ENCODE measurements around the gene RFNG. TPM values are rescaled to one million over a fixed set of nuclear protein-coding genes. Genes with fewer than 3 reads are reported as not detected.
A peak's percentile ranks its signal among the peaks of the same experiment; 100 is the strongest.

Gene RFNG
- total and polyA plus RNA-seq, 2 of the 4 experiments (the other 2 are of a cell fraction) = 6.8 to 47.3 TPM

GRCh38 chr17:82007495-82008257, 43.9 kb downstream of the RFNG start:
- no peak overlapping the region for H2AFZ ChIP-seq (replicated peaks; ENCODE audit: low read length, poor library complexity)
- DNase-seq = no peak
- CTCF ChIA-PET = no interaction called here
- in situ Hi-C loops (cut with MboI; ENCODE audit: low sequenced_read_pairs) (no loop called here), intact Hi-C loops (cut with micrococcal nuclease) (no loop called here), dilution Hi-C loops (cut with HindIII; ENCODE audit: low sequenced_read_pairs, unreplicated experiment) (no loop called here)
- H3K4me2 ChIP-seq (ENCODE audit: low read depth, low read length) = no peak overlapping the region
- H2BK120ac ChIP-seq (ENCODE audit: low read depth, low read length) = no peak overlapping the region
- POLR2A ChIA-PET (ENCODE audit: unreplicated experiment) = no interaction called here
- H3K36me3 ChIP-seq (ENCODE audit: control insufficient read depth, insufficient read depth, low read length) = peaks cover 3% of the 10 kb centered on the region; the same call in 1 of the 2 replicates
- H2AK9ac ChIP-seq (replicated peaks; ENCODE audit: low read depth, low read length, poor library complexity) = peak overlapping the region; percentile 95
- H4K8ac ChIP-seq (ENCODE audit: low read depth in 2 of 2, low read length in 2 of 2) = no peak overlapping the region
- H3K79me1 ChIP-seq (ENCODE audit: low read depth in 1 of 2, low read length in 2 of 2) = peaks cover 11 to 29% of the 10 kb centered on the region in 2 experiments; a peak in 3 of 4 replicates
- H2BK5ac ChIP-seq (ENCODE audit: low read depth, low read length, poor library complexity, severe bottlenecking) = no peak overlapping the region
- no peaks in the 10 kb centered on the region for H3K27me3 ChIP-seq (ENCODE audit: control insufficient read depth, insufficient read depth, low read length)
- TF ChIP-seq RFX5 (IDR thresholded peaks at IDR 0.05; ENCODE audit: low read depth, low read length) (no peak), NFE2L2 (IDR thresholded peaks at IDR 0.05; ENCODE audit: low read depth, low read length) (no peak), RCOR1 (IDR thresholded peaks at IDR 0.05; ENCODE audit: insufficient replicate concordance, low read length) (no peak), SMC3 (IDR thresholded peaks at IDR 0.05; ENCODE audit: low read depth, low read length) (no peak)
- TF ChIP-seq, protein P1, sequence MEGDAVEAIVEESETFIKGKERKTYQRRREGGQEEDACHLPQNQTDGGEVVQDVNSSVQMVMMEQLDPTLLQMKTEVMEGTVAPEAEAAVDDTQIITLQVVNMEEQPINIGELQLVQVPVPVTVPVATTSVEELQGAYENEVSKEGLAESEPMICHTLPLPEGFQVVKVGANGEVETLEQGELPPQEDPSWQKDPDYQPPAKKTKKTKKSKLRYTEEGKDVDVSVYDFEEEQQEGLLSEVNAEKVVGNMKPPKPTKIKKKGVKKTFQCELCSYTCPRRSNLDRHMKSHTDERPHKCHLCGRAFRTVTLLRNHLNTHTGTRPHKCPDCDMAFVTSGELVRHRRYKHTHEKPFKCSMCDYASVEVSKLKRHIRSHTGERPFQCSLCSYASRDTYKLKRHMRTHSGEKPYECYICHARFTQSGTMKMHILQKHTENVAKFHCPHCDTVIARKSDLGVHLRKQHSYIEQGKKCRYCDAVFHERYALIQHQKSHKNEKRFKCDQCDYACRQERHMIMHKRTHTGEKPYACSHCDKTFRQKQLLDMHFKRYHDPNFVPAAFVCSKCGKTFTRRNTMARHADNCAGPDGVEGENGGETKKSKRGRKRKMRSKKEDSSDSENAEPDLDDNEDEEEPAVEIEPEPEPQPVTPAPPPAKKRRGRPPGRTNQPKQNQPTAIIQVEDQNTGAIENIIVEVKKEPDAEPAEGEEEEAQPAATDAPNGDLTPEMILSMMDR (conservative IDR thresholded peaks at IDR 0.05; ENCODE audit: low read depth, low read length) = 0 out of 2 replicates have a peak, but pooled peaks have one; percentile 10
- H2AK5ac ChIP-seq (ENCODE audit: low read depth, low read length) = peak overlapping the region; percentile 29; the same call in 1 of the 2 replicates
- peaks cover 18% of the 10 kb centered on the region for H3K9me1 ChIP-seq (ENCODE audit: insufficient read depth, low read length)
- H2BK20ac ChIP-seq (ENCODE audit: low read depth, low read length) = no peak overlapping the region
- H3K4me3 ChIP-seq (ENCODE audit: insufficient read depth, low read depth, low read length) = no peak overlapping the region
- H4K20me1 ChIP-seq (ENCODE audit: insufficient read depth, low read length) = peaks cover 3% of the 10 kb centered on the region; the same call in 1 of the 2 replicates
- no peak overlapping the region for H3K56ac ChIP-seq (ENCODE audit: extremely low read depth, insufficient read depth, low read length)
- H3K14ac ChIP-seq (replicated peaks; ENCODE audit: low read depth, low read length) = no peak overlapping the region
- BruUV-seq (replicated peaks) = no TSS peak
- H3K18ac ChIP-seq (ENCODE audit: low read depth, low read length) = no peak overlapping the region
- no peak overlapping the region for H4K91ac ChIP-seq (ENCODE audit: insufficient read depth, low read depth, low read length)
- peaks cover 27% of the 10 kb centered on the region for H3K4me1 ChIP-seq (ENCODE audit: control insufficient read depth, insufficient read depth, low read length)
- no peak overlapping the region for H3K23ac ChIP-seq (ENCODE audit: low read depth, low read length)
- H2BK15ac ChIP-seq (ENCODE audit: low read depth, low read length) = no peak overlapping the region
- H3K27ac ChIP-seq (ENCODE audit: insufficient read depth, low read length) = no peak overlapping the region
- WGBS, 2 experiments (ENCODE audit: extremely low coverage in 2 of 2, insufficient read length in 1 of 2) = 71% methylated on average over 3 of the region's 30 CpGs; no CpG with 5 or more reads in 1 of the 2 experiments
- H3K9me3 ChIP-seq (ENCODE audit: control insufficient read depth, insufficient read depth, low read length) = no peaks in the 10 kb centered on the region
- H4K5ac ChIP-seq (ENCODE audit: low read depth, low read length) = no peak overlapping the region
- H3K4ac ChIP-seq (ENCODE audit: low read depth, low read length) = no peak overlapping the region
- no peak for ATAC-seq (ENCODE audit: low read depth)
- no peak overlapping the region for H3K9ac ChIP-seq (ENCODE audit: low read depth, low read length)
